ENCODE results near the gene PADI6.

The PADI6 gene

DNA sequence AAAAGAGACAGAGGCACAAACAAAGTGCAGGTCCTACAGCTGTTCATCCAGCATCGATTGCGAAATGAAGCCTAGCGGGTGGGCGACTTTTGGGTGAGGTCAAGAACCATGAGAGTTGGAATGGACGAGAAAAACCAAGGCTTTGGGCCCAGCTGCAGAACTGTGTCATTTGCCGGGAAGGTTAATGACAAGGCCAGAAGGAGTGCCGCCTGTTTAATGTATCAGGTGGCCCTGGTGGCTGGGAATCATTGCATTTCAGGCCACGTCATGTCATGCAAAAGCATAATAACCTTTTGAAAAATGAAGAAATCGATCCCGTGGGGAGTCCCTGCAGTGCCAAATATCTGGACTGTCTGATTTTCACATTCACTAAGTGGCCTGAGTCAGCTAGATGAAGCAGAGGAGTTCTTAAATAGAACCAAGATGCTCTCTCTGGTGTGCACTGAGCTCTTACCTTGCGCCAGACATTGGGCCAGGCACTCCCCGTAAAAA is 75.6 kb downstream of the PADI6 start:
- TF ChIP-seq, protein P1, sequence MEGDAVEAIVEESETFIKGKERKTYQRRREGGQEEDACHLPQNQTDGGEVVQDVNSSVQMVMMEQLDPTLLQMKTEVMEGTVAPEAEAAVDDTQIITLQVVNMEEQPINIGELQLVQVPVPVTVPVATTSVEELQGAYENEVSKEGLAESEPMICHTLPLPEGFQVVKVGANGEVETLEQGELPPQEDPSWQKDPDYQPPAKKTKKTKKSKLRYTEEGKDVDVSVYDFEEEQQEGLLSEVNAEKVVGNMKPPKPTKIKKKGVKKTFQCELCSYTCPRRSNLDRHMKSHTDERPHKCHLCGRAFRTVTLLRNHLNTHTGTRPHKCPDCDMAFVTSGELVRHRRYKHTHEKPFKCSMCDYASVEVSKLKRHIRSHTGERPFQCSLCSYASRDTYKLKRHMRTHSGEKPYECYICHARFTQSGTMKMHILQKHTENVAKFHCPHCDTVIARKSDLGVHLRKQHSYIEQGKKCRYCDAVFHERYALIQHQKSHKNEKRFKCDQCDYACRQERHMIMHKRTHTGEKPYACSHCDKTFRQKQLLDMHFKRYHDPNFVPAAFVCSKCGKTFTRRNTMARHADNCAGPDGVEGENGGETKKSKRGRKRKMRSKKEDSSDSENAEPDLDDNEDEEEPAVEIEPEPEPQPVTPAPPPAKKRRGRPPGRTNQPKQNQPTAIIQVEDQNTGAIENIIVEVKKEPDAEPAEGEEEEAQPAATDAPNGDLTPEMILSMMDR (IDR thresholded peaks at IDR 0.05; ENCODE audit: low read depth, low read length, missing control alignments) = no peak
- H3K4me3 ChIP-seq (ENCODE audit: low read depth, low read length) = no peak overlapping the region
- no peak for DNase-seq (ENCODE audit: low read depth)

Measured in GM12864 (cell line).